ENCODE results near the gene NTN1.

- TF ChIP-seq CTCF (IDR thresholded peaks at IDR 0.05; ENCODE audit: poor library complexity, severe bottlenecking) (no peak), EZH2 (IDR thresholded peaks at IDR 0.05; ENCODE audit: borderline replicate concordance, insufficient read depth, low read length, poor library complexity, severe bottlenecking) (no peak), POLR2AphosphoS5 (IDR thresholded peaks at IDR 0.05) (no peak), MXI1 (conservative IDR thresholded peaks at IDR 0.05; ENCODE audit: poor library complexity, severe bottlenecking) (no peak), EP300 (conservative IDR thresholded peaks at IDR 0.05; ENCODE audit: poor library complexity, severe bottlenecking) (no peak), SMC3 (conservative IDR thresholded peaks at IDR 0.05; ENCODE audit: poor library complexity) (no peak), REST (IDR thresholded peaks at IDR 0.05; ENCODE audit: borderline replicate concordance) (no peak), RAD21 (conservative IDR thresholded peaks at IDR 0.05) (no peak), TAF1 (IDR thresholded peaks at IDR 0.05; ENCODE audit: low read depth) (no peak)
These were observed 200.0 kb downstream of the NTN1 start for GRCh38 chr17:9221147-9221921.

Measured in neural cell (in vitro differentiated cells).